Motor neuron (in vitro differentiated cells): Measurements from ENCODE around the gene SPEG. TPM values are rescaled to one million over a fixed set of nuclear protein-coding genes. Genes with fewer than 3 reads are reported as not detected.

Experiments
- ATAC-seq, 8 experiments: fragments of 200-7000 bp; cut with Tn5 transposase; replicated peaks in 6 of 8; 2 replicates each; pipeline ENCODE4 v1.8.0; 2021; ENCODE audit warnings: mild to moderate bottlenecking in 8 of 8, moderate library complexity in 8 of 8
- H3K27ac ChIP-seq, 2 donors: fragments of 250-450 bp; sonication (Bioruptor Pico); 2 replicates each; pipeline ENCODE4 v1.9.0; 2021; ENCODE audit warnings: antibody characterized with exemption in 2 of 2, mild to moderate bottlenecking in 2 of 2, moderate library complexity in 1 of 2
- H3K4me1 ChIP-seq, 2 donors: fragments of 250-450 bp; sonication (Bioruptor Pico); replicated peaks in 1 of 2; 2 replicates each; pipeline ENCODE4 v1.6.1; 2021; ENCODE audit warnings: antibody characterized with exemption in 2 of 2, mild to moderate bottlenecking in 2 of 2, moderate library complexity in 1 of 2
- H3K4me3 ChIP-seq, 5 donors: fragments of 250-450 bp; sonication (Bioruptor Pico); 2 replicates each; pipeline ENCODE4 v1.9.0; 2021; ENCODE audit warnings: antibody characterized with exemption in 5 of 5, mild to moderate bottlenecking in 5 of 5, moderate library complexity in 4 of 5
- WGBS, 10 experiments: fragments of 450-650 bp; shearing (Covaris generic); methylation state at CpG; one replicate each; pipeline ENCODE4 v1.0.0; 2022; 5-methylcytosine and 5-hydroxymethylcytosine counted together
- in situ Hi-C, 9 experiments: fragments of 400-800 bp; cut with MboI; loops; one replicate each; pipeline ENCODE4 v1.15.0; 2021; ENCODE audit warnings: low sequenced_read_pairs in 9 of 9, low pct_unique_long_range_greater_than_20kb in 2 of 9; ENCODE audit not compliant: unreplicated experiment in 9 of 9
- total RNA-seq, 8 experiments: library from RNA; unstranded; fragments of 300-600 nt; gene quantifications; 2 replicates each; pipeline versions ENCODE4 v1.2.3 to v1.2.4, GENCODE V29; 2022

SPEG gene
- total RNA-seq, 8 experiments from 2014 or later = 5.5 to 47.6 (median 26.1) TPM

DNA sequence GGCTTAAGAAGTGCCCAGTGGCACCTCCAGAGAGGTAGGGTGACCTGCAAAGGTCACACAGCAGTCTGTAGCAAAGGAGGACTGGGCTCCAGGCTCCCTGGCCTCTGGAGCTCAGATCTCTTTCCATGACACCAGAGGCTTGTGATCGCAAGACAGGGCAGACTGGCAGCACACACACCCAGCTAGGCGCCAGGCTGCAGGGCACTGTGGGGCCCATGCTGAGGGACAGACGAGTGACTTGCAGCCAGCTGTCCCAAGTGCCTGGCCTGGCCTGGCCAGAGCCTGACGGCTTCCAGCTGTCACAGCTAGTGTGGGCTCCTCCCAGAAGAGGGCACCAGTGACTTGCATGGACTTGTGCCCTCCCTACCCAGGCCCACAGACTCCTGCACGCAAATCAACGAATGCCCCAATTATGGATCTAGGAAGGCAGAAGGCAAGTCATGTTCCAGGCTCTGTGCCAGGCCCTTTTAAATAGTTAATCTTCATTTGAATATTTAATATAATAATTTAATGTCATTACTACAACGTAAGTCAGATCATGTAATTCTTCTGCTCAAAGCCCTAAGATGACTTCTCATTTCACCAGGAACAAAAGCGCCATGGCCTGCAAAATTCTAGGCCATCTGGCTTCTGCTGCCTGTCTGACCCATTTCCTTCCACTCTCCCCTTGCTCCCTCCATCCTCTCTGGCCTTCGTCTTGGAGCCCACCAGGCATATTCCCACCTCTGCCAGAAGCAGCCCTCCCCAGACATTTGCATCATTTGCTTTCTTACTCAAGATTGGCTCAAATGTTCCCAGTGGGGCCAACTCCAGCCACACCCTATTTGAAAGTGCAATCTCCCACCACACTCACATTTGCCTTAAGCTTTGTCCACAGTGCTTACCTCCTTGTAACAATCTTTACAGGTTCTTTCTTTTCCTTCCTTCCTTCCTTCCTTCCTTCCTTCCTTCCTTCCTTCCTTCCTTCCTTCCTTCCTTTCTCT, 3.7 kb upstream of the SPEG start:
- in situ Hi-C loops = no loop called here
- Histone ChIP-seq H3K4me3 (no peak overlapping the region), H3K27ac (no peak overlapping the region), H3K4me1 (peaks cover 13% of the 10 kb centered on the region in 2 donors)
- peak; percentile 68 to 95 (median 86) for ATAC-seq
- 28 to 93% (median 70%) methylated on average over 1 to 7 of the region's 9 CpGs; no CpG with 5 or more reads in 1 of the 10 experiments for WGBS, 10 experiments

DNA sequence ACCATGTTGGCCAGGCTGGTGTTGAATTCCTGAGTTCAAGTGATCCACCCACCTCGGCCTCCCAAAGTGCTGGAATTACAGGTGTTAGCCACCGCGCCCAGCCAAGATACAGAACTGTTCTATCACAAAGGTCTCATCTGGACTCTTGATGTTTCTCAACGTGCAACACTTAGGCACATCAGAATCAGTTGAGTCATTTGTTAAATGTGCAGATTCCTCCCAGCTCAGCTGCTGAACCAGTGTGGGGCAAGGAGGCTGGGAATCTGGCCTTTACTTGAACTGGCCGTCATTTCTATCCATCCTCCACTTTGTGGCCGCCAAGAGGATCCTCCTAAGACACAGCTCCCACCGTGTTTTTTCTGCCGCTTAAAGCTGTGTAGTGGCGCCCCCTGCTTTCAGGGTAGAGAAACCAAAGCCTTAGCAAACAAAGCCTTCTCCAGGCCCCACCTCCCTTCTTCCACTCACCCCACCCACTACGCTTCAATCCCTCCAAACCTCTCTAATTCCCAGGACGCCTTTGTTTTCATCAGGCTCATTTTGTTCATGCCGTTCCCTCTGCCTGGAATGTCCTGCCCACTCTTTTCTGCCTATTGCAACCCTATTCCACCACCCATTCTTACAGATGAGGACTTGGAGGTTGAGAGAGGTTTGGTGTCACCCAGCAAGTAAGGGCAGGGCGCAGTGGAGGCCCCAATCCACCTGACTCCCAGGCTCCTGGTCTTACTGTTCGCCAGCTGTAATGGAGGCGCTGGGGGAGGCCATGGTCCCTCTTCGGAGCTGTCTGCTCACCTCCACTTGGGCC, 776 bp upstream of the SPEG start:
- peaks cover 13% of the 10 kb centered on the region in 2 donors for H3K4me1 ChIP-seq
- peak in 5 of 8 experiments; percentile 8 to 23 (median 14) for ATAC-seq
- in situ Hi-C loops = no loop called here
- WGBS, 10 experiments = 38 to 100% (median 74%) methylated on average over 1 to 12 of the region's 16 CpGs; no CpG with 5 or more reads in 1 of the 10 experiments
- no peak overlapping the region for H3K27ac ChIP-seq
- no peak overlapping the region for H3K4me3 ChIP-seq

DNA sequence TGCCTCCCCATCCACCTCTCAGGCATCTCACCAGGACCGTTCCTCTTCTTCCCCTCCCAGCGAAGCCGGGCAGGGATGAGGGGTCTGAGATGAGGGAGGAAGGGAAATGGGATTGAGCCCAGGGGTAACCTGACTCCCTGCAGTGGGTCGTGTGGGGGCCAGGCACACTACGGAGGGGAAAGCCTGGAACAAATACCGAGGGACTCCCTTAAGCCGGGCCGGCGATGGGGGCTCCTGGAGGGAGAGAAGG, 250 bp upstream of the SPEG start:
- Histone ChIP-seq H3K4me1 (peaks cover 13% of the 10 kb centered on the region in 2 donors), H3K27ac (no peak overlapping the region), H3K4me3 (no peak overlapping the region)
- in situ Hi-C loops = no loop called here
- 21 to 40% (median 40%) methylated on average over 1 to 6 of the region's 9 CpGs; no CpG with 5 or more reads in 7 of the 10 experiments for WGBS, 10 experiments
- ATAC-seq = peak in 3 of 8 experiments; percentile 12 to 33 (median 27)

DNA sequence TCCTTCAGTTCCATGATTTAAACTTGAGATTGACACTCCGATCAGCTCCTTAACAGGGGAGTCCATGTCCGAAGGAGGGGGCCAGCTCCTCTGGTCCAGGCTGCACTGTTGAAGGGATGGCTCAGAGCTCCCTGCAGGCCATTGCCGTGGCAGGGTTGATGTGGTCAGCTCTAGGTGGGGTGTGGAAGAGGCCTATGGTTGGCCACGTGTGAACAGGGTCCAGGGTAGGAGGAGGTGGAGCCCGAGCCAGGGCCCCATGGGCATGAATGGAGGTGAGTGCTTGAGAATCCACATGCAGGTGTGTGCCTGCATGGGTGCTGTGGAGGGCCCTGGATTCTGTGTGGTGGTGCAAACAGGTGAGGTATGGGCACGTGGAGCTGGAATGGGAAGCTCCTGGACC, 1.1 kb downstream of the SPEG start:
- no peak for ATAC-seq
- in situ Hi-C loops = no loop called here
- WGBS, 10 experiments = 80 to 100% (median 80%) methylated on average over 1 to 2 of the region's 6 CpGs; no CpG with 5 or more reads in 7 of the 10 experiments
- peaks cover 13% of the 10 kb centered on the region in 2 donors for H3K4me1 ChIP-seq
- H3K4me3 ChIP-seq = no peak overlapping the region
- no peak overlapping the region for H3K27ac ChIP-seq

DNA sequence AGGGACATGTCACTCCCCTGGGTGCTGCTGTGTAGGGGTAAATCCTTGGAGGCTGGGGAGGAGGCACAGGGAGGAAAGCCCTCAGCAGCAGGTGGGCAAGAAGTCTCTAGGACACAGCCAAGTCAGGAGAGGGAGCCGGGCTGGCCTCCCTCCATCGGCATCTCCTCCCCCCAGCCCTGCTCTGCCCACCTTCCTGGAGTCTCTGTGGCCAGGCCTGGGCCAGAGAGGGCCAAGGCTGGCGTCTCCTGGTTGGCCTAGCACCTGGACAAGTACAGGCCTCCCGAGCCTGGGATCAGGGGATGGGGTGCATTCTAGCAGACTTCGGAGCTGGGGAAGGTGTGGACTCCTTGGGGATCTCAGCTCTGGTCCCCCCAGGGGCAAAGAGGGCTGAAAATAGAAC, 1.8 kb downstream of the SPEG start:
- Histone ChIP-seq H3K4me1 (peaks cover 17 to 21% of the 10 kb centered on the region in 2 donors), H3K4me3 (no peak overlapping the region), H3K27ac (no peak overlapping the region)
- ATAC-seq = no peak
- in situ Hi-C loops = no loop called here
- WGBS, 10 experiments = 80 to 100% (median 88%) methylated on average over 1 to 2 of the region's 5 CpGs; no CpG with 5 or more reads in 6 of the 10 experiments

DNA sequence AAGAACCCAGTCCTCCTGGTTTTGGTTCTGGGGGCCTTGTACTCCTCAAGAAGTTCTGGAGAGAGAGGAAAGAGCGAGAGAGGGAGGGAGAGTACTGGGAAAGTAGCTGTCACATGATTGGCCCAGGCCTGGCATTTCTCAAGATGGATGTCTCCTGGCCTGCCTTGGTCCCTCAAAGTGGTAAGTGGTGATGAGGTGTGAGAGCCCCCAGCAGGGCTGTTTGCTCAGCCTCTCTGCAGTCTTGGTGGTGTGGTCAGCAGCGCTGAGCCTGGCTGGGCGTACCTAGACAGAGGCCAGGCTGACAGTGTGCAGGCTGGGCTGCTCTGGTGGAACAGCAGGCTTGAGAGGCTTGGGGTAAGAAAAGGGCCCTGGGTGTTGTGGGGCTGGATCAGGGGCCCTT, 2.5 kb downstream of the SPEG start:
- Histone ChIP-seq H3K4me1 (peaks cover 18 to 21% of the 10 kb centered on the region in 2 donors), H3K4me3 (no peak overlapping the region), H3K27ac (no peak overlapping the region)
- ATAC-seq = no peak
- 50 to 100% (median 78%) methylated on average over 1 of the region's 3 CpGs; no CpG with 5 or more reads in 6 of the 10 experiments for WGBS, 10 experiments
- in situ Hi-C loops = no loop called here

DNA sequence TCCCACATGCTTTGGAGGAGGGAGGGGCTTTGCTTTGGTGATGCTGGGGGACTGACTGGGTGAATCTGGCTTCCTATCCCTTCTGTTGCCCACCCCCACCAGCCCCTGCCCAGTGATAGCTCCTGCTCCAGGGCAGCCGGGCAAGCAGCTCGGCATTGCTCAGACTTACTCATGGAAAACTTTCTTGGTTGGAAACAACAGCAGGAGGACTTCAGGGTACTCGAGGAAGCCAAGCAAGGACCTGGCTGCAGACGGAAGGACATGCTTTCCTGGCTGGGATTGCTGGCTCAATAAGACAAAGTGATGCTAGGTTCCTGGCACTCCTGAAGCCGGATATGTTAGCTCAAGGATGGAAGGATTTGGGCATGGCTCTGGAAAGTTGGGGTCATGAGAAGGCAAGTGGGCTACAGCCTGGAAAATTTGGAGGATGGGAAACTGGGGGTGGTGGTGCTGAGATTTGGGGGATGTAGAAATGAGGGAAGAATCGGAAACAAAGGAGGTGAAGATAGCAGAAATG, 3.1 kb downstream of the SPEG start:
- no peak overlapping the region for H3K4me3 ChIP-seq
- no peak overlapping the region for H3K27ac ChIP-seq
- WGBS, 10 experiments = 40 to 90% (median 82%) methylated on average over 2 to 5 of the region's 6 CpGs; no CpG with 5 or more reads in 5 of the 10 experiments
- H3K4me1 ChIP-seq = peaks cover 20 to 23% of the 10 kb centered on the region in 2 donors
- ATAC-seq = no peak
- in situ Hi-C loops = no loop called here

DNA sequence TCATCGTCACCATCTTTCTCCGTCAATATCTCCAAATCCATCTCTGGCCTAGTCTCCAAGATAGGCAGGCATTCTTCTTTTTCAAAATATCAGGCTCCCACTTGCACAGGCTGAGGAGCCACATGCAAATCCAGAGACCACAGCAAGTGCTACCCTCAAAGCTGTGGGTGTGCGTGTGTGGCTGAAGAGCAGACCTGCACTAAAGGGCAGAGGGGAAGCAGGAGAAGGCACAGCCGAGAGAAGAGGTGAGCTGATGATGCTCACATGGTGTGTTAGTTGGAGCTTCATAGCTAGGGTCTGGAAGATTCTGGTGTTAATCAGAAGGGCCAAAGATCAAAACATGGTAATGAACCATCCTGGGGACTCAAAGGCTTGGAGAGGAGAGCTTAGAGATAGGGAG, 3.8 kb downstream of the SPEG start:
- in situ Hi-C loops = no loop called here
- no peak for ATAC-seq
- Histone ChIP-seq H3K4me3 (no peak overlapping the region), H3K4me1 (peaks cover 27 to 28% of the 10 kb centered on the region in 2 donors), H3K27ac (no peak overlapping the region)
- WGBS, 10 experiments = 57 to 100% (median 96%) methylated on average over 1 to 4 of the region's 4 CpGs; no CpG with 5 or more reads in 3 of the 10 experiments

DNA sequence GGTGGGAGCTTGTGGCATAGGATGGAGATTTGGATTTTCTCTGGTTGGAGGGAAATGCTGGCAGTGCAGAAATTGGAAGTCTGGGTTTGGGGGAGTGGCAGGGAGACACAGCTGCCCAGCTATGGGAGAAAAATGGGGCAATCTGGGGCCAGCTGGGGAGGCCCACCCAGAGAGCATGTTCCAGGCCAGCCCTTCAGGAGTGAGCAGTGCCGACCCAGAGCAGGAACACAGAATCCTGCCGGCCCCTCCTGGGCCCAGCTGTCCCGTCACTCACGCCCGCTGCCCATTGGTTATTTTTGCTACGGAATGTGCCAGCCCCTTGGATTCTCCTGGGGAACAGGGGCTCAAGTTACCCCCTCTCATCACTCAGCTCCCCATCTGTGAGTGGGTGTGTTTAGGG, 4.9 kb downstream of the SPEG start:
- no peak for ATAC-seq
- H3K4me1 ChIP-seq = peaks cover 28 to 31% of the 10 kb centered on the region in 2 donors
- 73 to 93% methylated on average over 2 to 3 of the region's 6 CpGs; no CpG with 5 or more reads in 8 of the 10 experiments for WGBS, 10 experiments
- H3K4me3 ChIP-seq = no peak overlapping the region
- in situ Hi-C loops = no loop called here
- H3K27ac ChIP-seq = no peak overlapping the region

DNA sequence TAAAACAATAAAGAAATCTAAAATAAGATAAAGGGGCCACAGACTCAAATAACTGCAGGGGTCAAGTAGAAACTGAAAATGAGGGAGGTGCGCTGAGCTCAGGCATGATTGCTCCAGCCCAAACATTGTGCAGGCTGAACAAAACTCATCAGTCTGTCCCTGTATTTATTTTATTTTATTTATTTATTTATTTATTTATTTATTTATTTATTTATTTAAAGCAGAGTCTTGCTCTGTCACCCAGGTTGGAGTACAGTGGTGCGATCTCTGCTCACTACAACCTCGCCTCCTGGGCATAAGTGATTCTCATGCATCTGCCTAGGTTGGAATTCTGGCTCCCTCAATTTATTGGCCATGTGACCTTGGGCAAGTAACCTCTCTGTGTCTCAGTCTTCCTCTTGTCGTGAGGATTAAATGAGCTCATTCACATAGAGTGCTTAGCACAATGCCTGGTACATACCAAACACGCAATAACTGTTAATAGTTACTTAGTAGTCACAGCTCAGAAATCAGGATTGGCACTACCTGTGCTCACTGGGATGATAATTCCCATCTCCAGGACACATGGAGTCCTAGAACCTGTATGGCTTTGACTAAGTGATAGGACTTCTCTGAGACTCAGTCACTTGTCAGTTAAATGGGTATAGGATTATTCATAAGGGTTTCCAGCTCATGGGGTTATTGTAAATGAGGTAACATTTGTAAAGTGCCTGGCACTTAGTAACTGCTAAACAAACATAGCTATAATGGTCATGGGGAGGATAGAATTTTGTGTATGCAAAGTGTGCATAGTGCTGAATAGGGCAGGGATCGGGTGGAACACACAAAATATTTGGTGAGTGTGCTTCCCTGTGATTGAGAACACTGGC, 6.0 kb downstream of the SPEG start:
- Histone ChIP-seq H3K4me1 (peaks cover 29 to 33% of the 10 kb centered on the region in 2 donors), H3K4me3 (no peak overlapping the region), H3K27ac (no peak overlapping the region)
- ATAC-seq = peak in 3 of 8 experiments; percentile 76 to 86 (median 84)
- WGBS, 10 experiments = 68 to 97% (median 84%) methylated on average over 1 to 6 of the region's 6 CpGs; no CpG with 5 or more reads in 2 of the 10 experiments
- in situ Hi-C loops = no loop called here

DNA sequence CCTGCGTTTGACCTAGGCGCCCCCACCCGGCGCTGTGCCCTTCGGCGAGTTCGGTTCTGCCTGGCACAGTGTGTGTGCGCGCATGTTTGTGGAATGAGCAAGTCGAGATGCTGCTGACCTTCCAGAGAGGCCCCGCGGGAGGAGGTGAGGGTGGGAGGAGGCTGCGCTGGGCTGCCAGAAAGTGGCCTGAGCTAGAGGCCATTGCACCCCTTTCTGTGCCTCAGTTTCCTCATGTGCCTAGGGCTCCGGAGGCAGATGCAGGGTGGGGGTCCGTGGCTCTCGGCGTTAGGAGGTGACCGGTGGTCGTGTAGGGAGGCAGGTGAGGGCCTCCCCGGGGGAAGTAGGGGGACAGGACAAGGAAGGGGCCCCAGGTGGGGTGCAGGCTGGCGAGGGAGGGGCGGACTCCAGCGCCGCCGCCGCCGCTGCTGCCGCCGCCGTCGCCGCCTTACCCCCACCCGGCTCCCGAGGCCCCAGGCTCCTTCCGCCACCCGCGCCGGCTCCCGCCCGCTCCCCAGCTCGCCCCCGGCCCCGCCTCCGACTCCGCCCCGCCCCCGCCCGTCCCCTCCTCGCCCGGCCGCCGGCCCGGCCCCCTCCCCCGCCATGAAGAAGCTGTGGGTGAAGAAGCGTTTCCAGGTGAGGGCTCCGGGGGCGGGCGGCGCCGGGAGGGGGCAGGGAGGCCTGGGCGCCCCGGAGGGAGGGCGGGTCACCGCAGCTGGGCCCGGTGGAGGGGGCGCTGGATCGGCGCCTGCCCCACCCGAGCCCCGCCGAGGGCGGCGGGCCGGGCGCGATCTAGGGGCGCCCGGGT, 7.0 kb downstream of the SPEG start:
- Histone ChIP-seq H3K27ac (peak overlapping the region; percentile 41 to 52), H3K4me3 (peak overlapping the region; percentile 38 to 73 (median 63)), H3K4me1 (peaks cover 39 to 43% of the 10 kb centered on the region in 2 donors)
- ATAC-seq = peak; percentile 49 to 73 (median 64)
- WGBS, 10 experiments = 0 to 8% methylated on average over 2 to 9 of the region's 78 CpGs; no CpG with 5 or more reads in 8 of the 10 experiments
- in situ Hi-C loops = no loop called here
